A549 (cell line): Measurements from ENCODE around the gene JRKL. TPM values are rescaled to one million over a fixed set of nuclear protein-coding genes. Genes with fewer than 3 reads are reported as not detected.

Source experiments
- ATAC-seq, 2 experiments: fragments of 200-7000 bp in 1 of 2; fragments of >200 bp in 1 of 2; cut with Nextera tagmentation in 1 of 2; cut with Tn5 transposase in 1 of 2; 3 replicates each; pipeline versions ENCODE4 v1.8.0 to v1.9.1; 2018 to 2020; ENCODE audit warnings: mild to moderate bottlenecking in 1 of 2, moderate library complexity in 1 of 2
- CTCF ChIA-PET: fragments of 300-600 bp; sonication (Branson Sonifier 250); formaldehyde crosslinking; extraction: SDS; loops from one replicate; lab custom pipeline; 2021; ENCODE audit warnings: antibody characterized with exemption, inconsistent platforms; lab: Yijun Ruan, JAX
- POLR2A ChIA-PET: fragments of 350-600 bp; formaldehyde crosslinking; extraction: SDS; loops from one replicate; lab custom pipeline; 2021; ENCODE audit warnings: antibody characterized with exemption, inconsistent platforms; lab: Yijun Ruan, JAX
- DNase-seq, 2 experiments: peaks; one replicate each; pipeline versions ENCODE4 v3.0.0 to v3.0.0-alpha.2; 2011 to 2016; ENCODE audit warnings: low read depth in 1 of 2, low spot score in 1 of 2
- FAIRE-seq: peaks from 2 replicates; lab custom pipeline; 2011; peaks lifted over from hg19 to GRCh38; lab: Jason Lieb, UNC
- H3K27ac ChIP-seq, 2 experiments: fragments of >200 bp; sonication (Bioruptor Twin); formaldehyde crosslinking; 3 replicates each; pipeline ENCODE4 v1.5.1; 2016 to 2017
- H3K4me1 ChIP-seq: fragments of >200 bp; sonication (Bioruptor Twin); formaldehyde crosslinking; 3 replicates; pipeline ENCODE4 v1.6.1; 2016
- H3K4me2 ChIP-seq: fragments of >200 bp; sonication (Bioruptor Twin); formaldehyde crosslinking; 3 replicates; pipeline ENCODE4 v1.6.1; 2016
- H3K4me3 ChIP-seq: fragments of >200 bp; sonication (Bioruptor Twin); formaldehyde crosslinking; 3 replicates; pipeline ENCODE4 v1.5.1; 2016
- H3K9me3 ChIP-seq: fragments of >200 bp; sonication (Bioruptor Twin); formaldehyde crosslinking; 3 replicates; pipeline ENCODE4 v1.6.1; 2016
- BCL3 ChIP-seq: fragments of >200 bp; sonication (Bioruptor Twin); formaldehyde crosslinking; IDR thresholded peaks from 3 replicates; pipeline ENCODE4 v1.6.1; 2016
- E2F6 ChIP-seq: IDR thresholded peaks from 2 replicates; pipeline ENCODE4 v1.6.1; 2012; ENCODE audit warnings: low read depth, borderline replicate concordance
- EP300 ChIP-seq, 2 experiments: fragments of >200 bp; sonication (Bioruptor Twin); formaldehyde crosslinking; IDR thresholded peaks; 2 replicates in 1 of 2; 3 replicates in 1 of 2; pipeline ENCODE4 v1.6.1; 2016 to 2017
- HDAC2 ChIP-seq: fragments of 200-600 bp; sonication (generic); IDR thresholded peaks from 2 replicates; pipeline ENCODE4 v1.6.1; 2016
- HOXB13 ChIP-seq: fragments of 250-450 bp; sonication (Bioruptor Pico); IDR thresholded peaks from 2 replicates; pipeline ENCODE4 v1.5.0; 2020; ENCODE audit warnings: low read depth, mild to moderate bottlenecking, moderate library complexity
- JUNB ChIP-seq: fragments of >200 bp; sonication (Bioruptor Twin); formaldehyde crosslinking; IDR thresholded peaks from 2 replicates; pipeline ENCODE4 v1.6.1; 2016
- KDM5A ChIP-seq: fragments of 200-600 bp; sonication (generic); IDR thresholded peaks from 2 replicates; pipeline ENCODE4 v1.6.1; 2016; ENCODE audit warnings: antibody characterized with exemption, mild to moderate bottlenecking
- MYC ChIP-seq: IDR thresholded peaks from 2 replicates; pipeline ENCODE4 v1.6.1; 2012; ENCODE audit warnings: mild to moderate bottlenecking, inconsistent platforms, low read length, improper control_type of control experiment, borderline replicate concordance
- NFE2L2 ChIP-seq: fragments of 150-350 bp; conservative IDR thresholded peaks from 2 replicates; pipeline ENCODE4 v1.6.1; 2014; ENCODE audit warnings: low read length
- NPAS2 ChIP-seq: fragments of 250-450 bp; sonication (Bioruptor Pico); IDR thresholded peaks from 2 replicates; pipeline ENCODE4 v1.8.0; 2022; ENCODE audit warnings: mild to moderate bottlenecking, moderate library complexity, borderline replicate concordance
- NR3C1 ChIP-seq: fragments of >200 bp; sonication (Bioruptor Twin); formaldehyde crosslinking; IDR thresholded peaks from 3 replicates; pipeline ENCODE4 v1.6.1; 2017
- PHF8 ChIP-seq: fragments of 200-600 bp; sonication (generic); IDR thresholded peaks from 2 replicates; pipeline ENCODE4 v1.6.1; 2016; ENCODE audit warnings: low read depth, mild to moderate bottlenecking, antibody characterized with exemption, moderate library complexity, borderline replicate concordance
- RARB ChIP-seq: fragments of 250-450 bp; sonication (Bioruptor Pico); IDR thresholded peaks from 2 replicates; pipeline ENCODE4 v1.8.0; 2021; ENCODE audit warnings: mild to moderate bottlenecking, moderate library complexity
- REST ChIP-seq: fragments of 200-600 bp; sonication (generic); IDR thresholded peaks from 2 replicates; pipeline ENCODE4 v1.6.1; 2016; ENCODE audit warnings: antibody characterized with exemption, mild to moderate bottlenecking, moderate library complexity
- RFX5 ChIP-seq: fragments of 450-650 bp; IDR thresholded peaks from 2 replicates; pipeline ENCODE4 v1.7.1; 2014; ENCODE audit warnings: antibody characterized with exemption, mild to moderate bottlenecking, moderate library complexity
- RNF2 ChIP-seq: fragments of 200-600 bp; sonication (generic); IDR thresholded peaks from 2 replicates; pipeline ENCODE4 v1.6.1; 2016; ENCODE audit warnings: low read depth, mild to moderate bottlenecking, antibody characterized with exemption, moderate library complexity, borderline replicate concordance
- TFCP2L1 ChIP-seq: fragments of 250-450 bp; sonication (Bioruptor Pico); IDR thresholded peaks from 2 replicates; pipeline ENCODE4 v1.5.0; 2021; ENCODE audit warnings: mild to moderate bottlenecking
- ZC3H11A ChIP-seq: fragments of 450-650 bp; IDR thresholded peaks from 2 replicates; pipeline ENCODE4 v1.6.1; 2014; ENCODE audit warnings: antibody characterized with exemption, mild to moderate bottlenecking
- ZNF302 ChIP-seq: fragments of 250-450 bp; sonication (Bioruptor Pico); IDR thresholded peaks from 2 replicates; pipeline ENCODE4 v1.9.0; 2021; ENCODE audit warnings: inconsistent platforms, mild to moderate bottlenecking, moderate library complexity
- WGBS: methylation state at CpG from one replicate; pipeline ENCODE4 v1.1.6; 2017; ENCODE audit errors: missing lambda C conversion rate; 5-methylcytosine and 5-hydroxymethylcytosine counted together
- polyA plus RNA-seq, 4 experiments: library from polyadenylated mRNA; depleted of rRNA in 3 of 4; stranded (reverse); fragments of >200 nt; fragmentation: RNase III in 1 of 4; extraction: RNeasy Plus Mini Kit Qiagen cat#74134 plus additional on column Dnase treatment in 1 of 4; gene quantifications; 2 replicates in 3 of 4; 3 replicates in 1 of 4; pipeline ENCODE4 v1.2.3, GENCODE V29; 2011 to 2017

Gene JRKL
- polyA plus RNA-seq, 2 of the 4 experiments (the other 2 are of a cell fraction) = 9.7 to 10.4 TPM

- ChIA-PET POLR2A (no interaction called here), CTCF (no interaction called here)
- no peak overlapping the region for H3K27ac ChIP-seq
- DNase-seq (no peak), ATAC-seq (no peak), FAIRE-seq (no peak)
- H3K4me2 ChIP-seq = no peak overlapping the region
- H3K9me3 ChIP-seq = peaks cover 3% of the 10 kb centered on the region; the same call in 1 of the 3 replicates
- TF ChIP-seq RFX5 (no peak), ZC3H11A (no peak), NPAS2 (CRISPR knock-in tag) (no peak), E2F6 (no peak), HOXB13 (CRISPR knock-in tag) (no peak), HDAC2 (no peak), NR3C1 (no peak), NFE2L2 (no peak), TFCP2L1 (CRISPR knock-in tag) (no peak), PHF8 (no peak), ZNF302 (CRISPR knock-in tag) (no peak), BCL3 (no peak)
- 99% methylated on average over 2 of the region's 2 CpGs for WGBS
- H3K4me3 ChIP-seq = no peak overlapping the region
- no peaks in the 10 kb centered on the region; the same call in 2 of the 3 replicates for H3K4me1 ChIP-seq
Observed at GRCh38 chr11:96367342-96367741, 22.5 kb upstream of the JRKL start.

DNA sequence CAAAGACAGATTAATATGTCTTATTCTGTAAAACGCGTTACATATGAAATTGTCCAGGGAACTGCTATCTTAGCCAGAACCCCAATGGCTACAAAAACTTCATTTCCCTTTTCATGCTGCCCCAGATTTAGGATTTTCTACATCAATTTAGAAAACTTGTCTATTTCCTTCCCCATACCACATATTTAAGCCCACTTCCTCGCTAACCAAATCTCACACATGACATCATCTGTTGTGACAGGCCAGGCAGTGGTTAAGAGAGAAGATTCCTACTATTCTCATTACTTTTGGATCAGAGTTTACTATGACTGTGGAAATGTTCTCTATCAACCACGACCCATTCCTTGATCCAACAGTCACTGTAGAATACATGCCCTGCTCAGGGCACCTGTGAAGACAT lies 16.0 kb upstream of the JRKL start:
- DNase-seq (no peak), FAIRE-seq (no peak), ATAC-seq (no peak)
- Histone ChIP-seq H3K4me2 (no peak overlapping the region), H3K27ac (no peak overlapping the region), H3K9me3 (no peaks in the 10 kb centered on the region), H3K4me1 (no peaks in the 10 kb centered on the region), H3K4me3 (no peak overlapping the region)
- POLR2A ChIA-PET = no interaction called here
- no peak for TF ChIP-seq RNF2
- TF ChIP-seq BCL3 = no peak
- TF ChIP-seq RARB = no peak
- no peak for TF ChIP-seq MYC
- TF ChIP-seq EP300 (IDR thresholded peaks at IDR 0.05) = no peak
- TF ChIP-seq ZNF302 (CRISPR knock-in tag) = no peak
- no peak for TF ChIP-seq HDAC2
- no peak for TF ChIP-seq REST
- no peak for TF ChIP-seq RFX5
- TF ChIP-seq JUNB = no peak
- TF ChIP-seq NPAS2 (CRISPR knock-in tag) = no peak
- TF ChIP-seq KDM5A = no peak
- 84% methylated on average over 4 of the region's 4 CpGs for WGBS
- CTCF ChIA-PET = no interaction called here
